Measurements from ENCODE around the gene MTUS2.

The MTUS2 gene

GRCh38 chr13:29428310-29429181 lies 608.4 kb downstream of the MTUS2 start:
- no peaks in the 10 kb centered on the region for H3K9me3 Mint-ChIP-seq
- no peaks in the 10 kb centered on the region for H3K36me3 Mint-ChIP-seq
- no peak overlapping the region for H3K27ac Mint-ChIP-seq
- peak overlapping the region; percentile 41 for H3K4me3 Mint-ChIP-seq
- peaks cover 58% of the 10 kb centered on the region for H3K27me3 Mint-ChIP-seq
- H3K4me1 Mint-ChIP-seq = peaks cover 8% of the 10 kb centered on the region
- ATAC-seq = no peak

- no peak for ATAC-seq
- Mint-ChIP-seq H3K36me3 (no peaks in the 10 kb centered on the region), H3K27ac (no peak overlapping the region), H3K9me3 (no peaks in the 10 kb centered on the region), H3K4me1 (peaks cover 11% of the 10 kb centered on the region), H3K27me3 (peaks cover 57% of the 10 kb centered on the region), H3K4me3 (no peak overlapping the region)
These were observed 609.3 kb downstream of the MTUS2 start for GRCh38 chr13:29429286-29429900.

GRCh38 chr13:29434217-29434945 lies 614.2 kb downstream of the MTUS2 start:
- H3K4me3 Mint-ChIP-seq = no peak overlapping the region
- peaks cover 17% of the 10 kb centered on the region for H3K27me3 Mint-ChIP-seq
- peak; percentile 89 for ATAC-seq
- H3K36me3 Mint-ChIP-seq = no peaks in the 10 kb centered on the region
- no peaks in the 10 kb centered on the region for H3K9me3 Mint-ChIP-seq
- H3K27ac Mint-ChIP-seq = no peak overlapping the region
- H3K4me1 Mint-ChIP-seq = peaks cover 11% of the 10 kb centered on the region

GRCh38 chr13:29435125-29435911 lies 615.2 kb downstream of the MTUS2 start:
- no peak for ATAC-seq
- Mint-ChIP-seq H3K4me3 (no peak overlapping the region), H3K27me3 (peaks cover 15% of the 10 kb centered on the region), H3K4me1 (peaks cover 11% of the 10 kb centered on the region), H3K36me3 (no peaks in the 10 kb centered on the region), H3K9me3 (no peaks in the 10 kb centered on the region), H3K27ac (no peak overlapping the region)

- peaks cover 11% of the 10 kb centered on the region for H3K4me1 Mint-ChIP-seq
- H3K4me3 Mint-ChIP-seq = no peak overlapping the region
- no peaks in the 10 kb centered on the region for H3K36me3 Mint-ChIP-seq
- H3K27me3 Mint-ChIP-seq = peaks cover 15% of the 10 kb centered on the region
- ATAC-seq = no peak
- H3K9me3 Mint-ChIP-seq = no peaks in the 10 kb centered on the region
- no peak overlapping the region for H3K27ac Mint-ChIP-seq
These were observed 616.2 kb downstream of the MTUS2 start for GRCh38 chr13:29436291-29436690.

GRCh38 chr13:29436721-29437280 lies 616.7 kb downstream of the MTUS2 start:
- peaks cover 11% of the 10 kb centered on the region for H3K4me1 Mint-ChIP-seq
- peaks cover 16% of the 10 kb centered on the region for H3K27me3 Mint-ChIP-seq
- H3K27ac Mint-ChIP-seq = no peak overlapping the region
- no peaks in the 10 kb centered on the region for H3K36me3 Mint-ChIP-seq
- no peak for ATAC-seq
- no peaks in the 10 kb centered on the region for H3K9me3 Mint-ChIP-seq
- no peak overlapping the region for H3K4me3 Mint-ChIP-seq

- H3K27me3 Mint-ChIP-seq = peaks cover 19% of the 10 kb centered on the region
- H3K27ac Mint-ChIP-seq = no peak overlapping the region
- no peaks in the 10 kb centered on the region for H3K36me3 Mint-ChIP-seq
- H3K4me1 Mint-ChIP-seq = peaks cover 11% of the 10 kb centered on the region
- ATAC-seq = no peak
- H3K9me3 Mint-ChIP-seq = no peaks in the 10 kb centered on the region
- H3K4me3 Mint-ChIP-seq = no peak overlapping the region
These were observed 618.6 kb downstream of the MTUS2 start for GRCh38 chr13:29438769-29439168.

- Mint-ChIP-seq H3K9me3 (no peaks in the 10 kb centered on the region), H3K27me3 (peaks cover 19% of the 10 kb centered on the region)
- ATAC-seq = no peak
These were observed 619.7 kb downstream of the MTUS2 start for GRCh38 chr13:29439601-29440388.

GRCh38 chr13:29441306-29441705 lies 621.2 kb downstream of the MTUS2 start:
- no peak overlapping the region for H3K4me3 Mint-ChIP-seq
- peaks cover 19% of the 10 kb centered on the region for H3K27me3 Mint-ChIP-seq
- H3K36me3 Mint-ChIP-seq = no peaks in the 10 kb centered on the region
- no peak overlapping the region for H3K27ac Mint-ChIP-seq
- no peak for ATAC-seq
- no peaks in the 10 kb centered on the region for H3K4me1 Mint-ChIP-seq
- H3K9me3 Mint-ChIP-seq = no peaks in the 10 kb centered on the region

More at GRCh38 chr13:29439601-29440388, 619.7 kb downstream of the MTUS2 start:
- Mint-ChIP-seq H3K36me3 (no peaks in the 10 kb centered on the region), H3K4me1 (peaks cover 3% of the 10 kb centered on the region), H3K4me3 (no peak overlapping the region), H3K27ac (no peak overlapping the region)

GRCh38 chr13:29446016-29446415 lies 625.9 kb downstream of the MTUS2 start:
- Mint-ChIP-seq H3K4me3 (no peak overlapping the region), H3K9me3 (no peaks in the 10 kb centered on the region), H3K27ac (no peak overlapping the region), H3K36me3 (no peaks in the 10 kb centered on the region), H3K27me3 (peaks cover 28% of the 10 kb centered on the region), H3K4me1 (no peaks in the 10 kb centered on the region)
- no peak for ATAC-seq

GRCh38 chr13:29448174-29448573 lies 628.0 kb downstream of the MTUS2 start:
- Mint-ChIP-seq H3K9me3 (no peaks in the 10 kb centered on the region), H3K4me1 (no peaks in the 10 kb centered on the region), H3K27me3 (peaks cover 16% of the 10 kb centered on the region), H3K27ac (no peak overlapping the region), H3K4me3 (no peak overlapping the region), H3K36me3 (no peaks in the 10 kb centered on the region)
- ATAC-seq = no peak

- ATAC-seq = no peak
- no peaks in the 10 kb centered on the region for H3K36me3 Mint-ChIP-seq
- H3K27me3 Mint-ChIP-seq = peaks cover 16% of the 10 kb centered on the region
- no peak overlapping the region for H3K4me3 Mint-ChIP-seq
- H3K4me1 Mint-ChIP-seq = peaks cover under 1% of the 10 kb centered on the region
- no peaks in the 10 kb centered on the region for H3K9me3 Mint-ChIP-seq
- H3K27ac Mint-ChIP-seq = no peak overlapping the region
These were observed 629.6 kb downstream of the MTUS2 start for GRCh38 chr13:29449726-29450125.

- H3K4me3 Mint-ChIP-seq = no peak overlapping the region
- peaks cover 16% of the 10 kb centered on the region for H3K27me3 Mint-ChIP-seq
- no peaks in the 10 kb centered on the region for H3K9me3 Mint-ChIP-seq
- H3K27ac Mint-ChIP-seq = no peak overlapping the region
- H3K36me3 Mint-ChIP-seq = no peaks in the 10 kb centered on the region
- no peak for ATAC-seq
- peaks cover 7% of the 10 kb centered on the region for H3K4me1 Mint-ChIP-seq
These were observed 631.8 kb downstream of the MTUS2 start for GRCh38 chr13:29451976-29452375.

Data from stimulated activated memory B cell treated with anti-CD40 and anti-IgM and Interleukin-4, amounts not matched to agents 10 μg/mL and 1 μg/mL and 100 μg/mL, for 72 hours (primary cell).